ENCODE data around the gene VCAM1. TPM values are rescaled to one million over a fixed set of nuclear protein-coding genes. Genes with fewer than 3 reads are reported as not detected.
A peak's percentile ranks its signal among the peaks of the same experiment; 100 is the strongest.

Gene VCAM1, protein sequence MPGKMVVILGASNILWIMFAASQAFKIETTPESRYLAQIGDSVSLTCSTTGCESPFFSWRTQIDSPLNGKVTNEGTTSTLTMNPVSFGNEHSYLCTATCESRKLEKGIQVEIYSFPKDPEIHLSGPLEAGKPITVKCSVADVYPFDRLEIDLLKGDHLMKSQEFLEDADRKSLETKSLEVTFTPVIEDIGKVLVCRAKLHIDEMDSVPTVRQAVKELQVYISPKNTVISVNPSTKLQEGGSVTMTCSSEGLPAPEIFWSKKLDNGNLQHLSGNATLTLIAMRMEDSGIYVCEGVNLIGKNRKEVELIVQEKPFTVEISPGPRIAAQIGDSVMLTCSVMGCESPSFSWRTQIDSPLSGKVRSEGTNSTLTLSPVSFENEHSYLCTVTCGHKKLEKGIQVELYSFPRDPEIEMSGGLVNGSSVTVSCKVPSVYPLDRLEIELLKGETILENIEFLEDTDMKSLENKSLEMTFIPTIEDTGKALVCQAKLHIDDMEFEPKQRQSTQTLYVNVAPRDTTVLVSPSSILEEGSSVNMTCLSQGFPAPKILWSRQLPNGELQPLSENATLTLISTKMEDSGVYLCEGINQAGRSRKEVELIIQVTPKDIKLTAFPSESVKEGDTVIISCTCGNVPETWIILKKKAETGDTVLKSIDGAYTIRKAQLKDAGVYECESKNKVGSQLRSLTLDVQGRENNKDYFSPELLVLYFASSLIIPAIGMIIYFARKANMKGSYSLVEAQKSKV
- 4.6 to 6.1 TPM (median 5.4 TPM) in 3 replicates for total RNA-seq
- long read RNA-seq, transcript VCAM1-201 (9 exons, 3,083 nt): major isoform, 19 of 22 reads
- long read RNA-seq, partial matches to known transcripts: 0 of 22 reads
- long read RNA-seq, other reads (novel, unspliced or antisense): 3 of 22 reads

DNA sequence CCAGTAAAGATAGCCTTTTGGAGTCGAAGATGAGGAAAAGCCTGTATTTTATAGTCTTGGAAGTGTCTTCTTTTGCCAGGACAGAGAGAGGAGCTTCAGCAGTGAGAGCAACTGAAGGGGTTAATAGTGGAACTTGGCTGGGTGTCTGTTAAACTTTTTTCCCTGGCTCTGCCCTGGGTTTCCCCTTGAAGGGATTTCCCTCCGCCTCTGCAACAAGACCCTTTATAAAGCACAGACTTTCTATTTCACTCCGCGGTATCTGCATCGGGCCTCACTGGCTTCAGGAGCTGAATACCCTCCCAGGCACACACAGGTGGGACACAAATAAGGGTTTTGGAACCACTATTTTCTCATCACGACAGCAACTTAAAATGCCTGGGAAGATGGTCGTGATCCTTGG lies at the start of gene VCAM1:
VCAM1 (plus strand) TSS at position 253 of the 400 bp plus-strand sequence; CDS start at position 372, 119 bp downstream.
- no peaks in the 10 kb centered on the region for H3K9me3 Mint-ChIP-seq (ENCODE audit: low read depth)
- H3K27me3 Mint-ChIP-seq (ENCODE audit: low read depth): no peaks in the 10 kb centered on the region
- TF ChIP-seq, protein P1, sequence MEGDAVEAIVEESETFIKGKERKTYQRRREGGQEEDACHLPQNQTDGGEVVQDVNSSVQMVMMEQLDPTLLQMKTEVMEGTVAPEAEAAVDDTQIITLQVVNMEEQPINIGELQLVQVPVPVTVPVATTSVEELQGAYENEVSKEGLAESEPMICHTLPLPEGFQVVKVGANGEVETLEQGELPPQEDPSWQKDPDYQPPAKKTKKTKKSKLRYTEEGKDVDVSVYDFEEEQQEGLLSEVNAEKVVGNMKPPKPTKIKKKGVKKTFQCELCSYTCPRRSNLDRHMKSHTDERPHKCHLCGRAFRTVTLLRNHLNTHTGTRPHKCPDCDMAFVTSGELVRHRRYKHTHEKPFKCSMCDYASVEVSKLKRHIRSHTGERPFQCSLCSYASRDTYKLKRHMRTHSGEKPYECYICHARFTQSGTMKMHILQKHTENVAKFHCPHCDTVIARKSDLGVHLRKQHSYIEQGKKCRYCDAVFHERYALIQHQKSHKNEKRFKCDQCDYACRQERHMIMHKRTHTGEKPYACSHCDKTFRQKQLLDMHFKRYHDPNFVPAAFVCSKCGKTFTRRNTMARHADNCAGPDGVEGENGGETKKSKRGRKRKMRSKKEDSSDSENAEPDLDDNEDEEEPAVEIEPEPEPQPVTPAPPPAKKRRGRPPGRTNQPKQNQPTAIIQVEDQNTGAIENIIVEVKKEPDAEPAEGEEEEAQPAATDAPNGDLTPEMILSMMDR (IDR thresholded peaks at IDR 0.05): no peak
- peaks cover 32% of the 10 kb centered on the region for H3K4me1 Mint-ChIP-seq (ENCODE audit: low read depth)
- H3K36me3 Mint-ChIP-seq (ENCODE audit: low read depth): no peaks in the 10 kb centered on the region
- peak within 1 kb of the TSS; percentile 31 for H3K4me3 Mint-ChIP-seq (ENCODE audit: unreplicated experiment)
- no peak for DNase-seq (ENCODE audit: low spot score)
- peak within 1 kb of the TSS; percentile 27 for H3K27ac Mint-ChIP-seq (ENCODE audit: unreplicated experiment)

DNA sequence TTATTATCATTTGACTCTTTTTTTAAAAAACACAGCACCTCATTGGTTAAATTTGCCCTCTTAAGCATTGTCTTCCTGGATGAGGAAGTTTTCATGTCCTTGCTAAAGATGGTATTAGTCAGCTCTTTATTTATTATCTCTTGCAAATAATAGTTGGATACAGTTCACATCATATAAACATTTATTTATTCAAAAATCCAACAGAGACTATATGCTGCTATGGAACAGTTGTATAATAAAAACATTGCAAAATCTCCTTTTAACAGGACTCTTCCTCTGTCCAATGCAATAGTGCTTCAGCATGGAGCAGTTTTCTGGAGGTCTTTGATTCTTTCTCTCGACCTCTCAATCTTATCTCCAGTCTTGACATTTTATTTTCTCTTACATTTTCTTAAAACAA lies 49.5 kb upstream of the VCAM1 start:
- H3K9me3 Mint-ChIP-seq (ENCODE audit: low read depth): peaks cover 13% of the 10 kb centered on the region
- H3K4me1 Mint-ChIP-seq (ENCODE audit: low read depth): peaks cover 6% of the 10 kb centered on the region
- no peak overlapping the region for H3K4me3 Mint-ChIP-seq (ENCODE audit: unreplicated experiment)
- no peak for DNase-seq (ENCODE audit: low spot score)
- H3K36me3 Mint-ChIP-seq (ENCODE audit: low read depth): peaks cover 9% of the 10 kb centered on the region
- H3K27ac Mint-ChIP-seq (ENCODE audit: unreplicated experiment): no peak overlapping the region
- peaks cover 3% of the 10 kb centered on the region for H3K27me3 Mint-ChIP-seq (ENCODE audit: low read depth)
- TF ChIP-seq, protein P1 (IDR thresholded peaks at IDR 0.05): no peak

DNA sequence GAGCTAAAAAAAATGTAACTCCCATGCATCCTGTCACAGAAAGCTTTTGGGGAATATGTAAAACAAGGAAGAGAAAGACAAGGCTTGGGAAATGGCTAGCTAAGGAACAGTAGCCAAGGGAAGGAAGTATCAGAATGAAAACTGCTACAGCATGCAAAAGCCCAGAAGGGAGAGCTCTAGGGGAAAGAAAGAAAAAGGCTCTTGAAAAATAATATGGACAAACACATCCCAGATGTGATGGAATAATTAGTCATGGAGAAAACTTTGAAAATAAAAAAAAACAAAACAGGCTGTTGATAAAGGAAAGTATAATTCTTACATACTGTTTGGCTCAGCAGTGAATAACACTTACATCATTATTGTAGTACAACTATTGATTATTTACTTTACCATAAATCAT lies 47.9 kb upstream of the VCAM1 start:
- no peak overlapping the region for H3K4me3 Mint-ChIP-seq (ENCODE audit: unreplicated experiment)
- H3K36me3 Mint-ChIP-seq (ENCODE audit: low read depth): peaks cover 7% of the 10 kb centered on the region
- no peaks in the 10 kb centered on the region for H3K27me3 Mint-ChIP-seq (ENCODE audit: low read depth)
- H3K9me3 Mint-ChIP-seq (ENCODE audit: low read depth): peaks cover 13% of the 10 kb centered on the region
- peaks cover 6% of the 10 kb centered on the region for H3K4me1 Mint-ChIP-seq (ENCODE audit: low read depth)
- TF ChIP-seq, protein P1 (IDR thresholded peaks at IDR 0.05): peak; percentile 26
- no peak overlapping the region for H3K27ac Mint-ChIP-seq (ENCODE audit: unreplicated experiment)
- DNase-seq (ENCODE audit: low spot score): no peak

DNA sequence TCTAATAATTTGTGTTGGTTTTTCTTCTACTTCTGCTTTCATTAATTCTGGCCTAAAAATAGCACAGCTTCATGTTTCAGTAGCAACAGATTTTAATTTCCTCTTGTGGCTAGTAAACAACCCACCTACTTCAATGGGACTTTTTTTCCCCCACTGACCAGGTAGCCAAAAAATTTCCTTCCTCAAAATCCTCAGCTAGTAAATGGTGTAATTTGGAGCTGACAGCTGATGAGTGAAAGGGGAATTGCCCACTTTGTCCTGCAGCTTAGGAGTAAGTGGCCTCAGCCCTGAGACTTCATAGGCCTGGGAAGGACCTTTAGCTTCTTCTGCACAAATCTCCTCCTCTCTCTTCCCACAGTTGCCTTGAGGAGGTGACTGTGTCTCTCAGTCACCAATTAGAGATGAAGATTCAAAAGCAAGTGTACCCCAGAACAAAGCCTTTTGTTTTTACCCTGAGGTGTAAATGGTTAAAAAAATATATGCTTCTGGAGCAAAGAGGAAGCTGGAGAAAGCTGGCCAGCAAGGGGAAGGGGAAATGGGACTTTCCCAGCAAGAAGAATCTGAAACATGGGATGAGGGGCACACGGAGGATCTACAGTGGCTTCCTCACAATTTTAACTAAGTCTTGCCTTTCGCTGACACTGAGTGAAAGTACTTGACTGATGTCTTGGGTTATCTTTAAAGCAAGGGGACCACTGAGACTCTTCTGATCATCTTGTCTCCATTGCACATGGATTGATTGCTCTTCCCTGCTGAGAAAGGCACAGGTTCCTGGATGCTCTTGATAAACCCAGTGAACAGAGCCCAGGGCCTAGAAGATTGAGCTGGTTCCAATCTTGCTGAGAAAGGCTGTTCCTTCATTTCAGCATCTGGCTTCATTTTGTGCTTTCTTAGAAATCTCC lies 35.8 kb upstream of the VCAM1 start:
- peaks cover 18% of the 10 kb centered on the region for H3K9me3 Mint-ChIP-seq (ENCODE audit: low read depth)
- peaks cover 10% of the 10 kb centered on the region for H3K27me3 Mint-ChIP-seq (ENCODE audit: low read depth)
- no peak overlapping the region for H3K27ac Mint-ChIP-seq (ENCODE audit: unreplicated experiment)
- H3K4me1 Mint-ChIP-seq (ENCODE audit: low read depth): no peaks in the 10 kb centered on the region
- H3K36me3 Mint-ChIP-seq (ENCODE audit: low read depth): peaks cover 4% of the 10 kb centered on the region
- H3K4me3 Mint-ChIP-seq (ENCODE audit: unreplicated experiment): no peak overlapping the region
- DNase-seq (ENCODE audit: low spot score): no peak
- TF ChIP-seq, protein P1 (IDR thresholded peaks at IDR 0.05): no peak
